ENCODE measurements around the gene SH3GL2.

SH3GL2 gene

GRCh38 chr9:17635115-17635890, 56.4 kb downstream of the SH3GL2 start:
- TF ChIP-seq CTCF (IDR thresholded peaks at IDR 0.05; ENCODE audit: low read depth, low read length, poor library complexity, severe bottlenecking) (no peak), EZH2phosphoT487 (IDR thresholded peaks at IDR 0.05; ENCODE audit: borderline replicate concordance, low read length) (no peak)
- no peaks in the 10 kb centered on the region for H3K36me3 ChIP-seq (ENCODE audit: control insufficient read depth, low read length)
- H3K4me3 ChIP-seq (ENCODE audit: low read length), result no peak overlapping the region
- no peaks in the 10 kb centered on the region for H3K4me1 ChIP-seq (ENCODE audit: control insufficient read depth, low read length)
- no peak overlapping the region for H3K27ac ChIP-seq (ENCODE audit: low read depth, low read length)
- H3K4me2 ChIP-seq (ENCODE audit: low read length), result no peak overlapping the region
- no peaks in the 10 kb centered on the region for H3K9me2 ChIP-seq (replicated peaks; ENCODE audit: control insufficient read depth, low read length)
- no peaks in the 10 kb centered on the region for H4K20me1 ChIP-seq (ENCODE audit: control insufficient read depth, insufficient read depth, low read depth, low read length)
- no peaks in the 10 kb centered on the region for H3K9me3 ChIP-seq (ENCODE audit: control insufficient read depth, insufficient read depth, low read length)
- no peaks in the 10 kb centered on the region for H3K27me3 ChIP-seq (ENCODE audit: control insufficient read depth, low read length)
- no peaks in the 10 kb centered on the region for H3F3A ChIP-seq (ENCODE audit: control insufficient read depth, insufficient read depth)
- H3K79me2 ChIP-seq (ENCODE audit: control insufficient read depth, low read length), result no peaks in the 10 kb centered on the region

- no peak overlapping the region for H3K4me2 ChIP-seq (ENCODE audit: low read length)
- no peak for TF ChIP-seq CTCF (IDR thresholded peaks at IDR 0.05; ENCODE audit: low read depth, low read length, poor library complexity, severe bottlenecking)
- TF ChIP-seq EZH2phosphoT487 (IDR thresholded peaks at IDR 0.05; ENCODE audit: borderline replicate concordance, low read length), result no peak
These were observed 57.5 kb downstream of the SH3GL2 start for GRCh38 chr9:17636349-17636748.

GRCh38 chr9:17636821-17637220, 58.0 kb downstream of the SH3GL2 start:
- Histone ChIP-seq H3K4me1 (ENCODE audit: control insufficient read depth, low read length) (no peaks in the 10 kb centered on the region), H3K4me2 (ENCODE audit: low read length) (no peak overlapping the region), H4K20me1 (ENCODE audit: control insufficient read depth, insufficient read depth, low read depth, low read length) (no peaks in the 10 kb centered on the region), H3K36me3 (ENCODE audit: control insufficient read depth, low read length) (no peaks in the 10 kb centered on the region), H3K9me2 (replicated peaks; ENCODE audit: control insufficient read depth, low read length) (no peaks in the 10 kb centered on the region), H3K27ac (ENCODE audit: low read depth, low read length) (no peak overlapping the region), H3K9me3 (ENCODE audit: control insufficient read depth, insufficient read depth, low read length) (no peaks in the 10 kb centered on the region), H3K27me3 (ENCODE audit: control insufficient read depth, low read length) (no peaks in the 10 kb centered on the region), H3F3A (ENCODE audit: control insufficient read depth, insufficient read depth) (no peaks in the 10 kb centered on the region), H3K4me3 (ENCODE audit: low read length) (no peak overlapping the region), H3K79me2 (ENCODE audit: control insufficient read depth, low read length) (no peaks in the 10 kb centered on the region)
- TF ChIP-seq EZH2phosphoT487 (IDR thresholded peaks at IDR 0.05; ENCODE audit: borderline replicate concordance, low read length) (no peak), CTCF (IDR thresholded peaks at IDR 0.05; ENCODE audit: low read depth, low read length, poor library complexity, severe bottlenecking) (no peak)

More at GRCh38 chr9:17636349-17636748, 57.5 kb downstream of the SH3GL2 start:
- Histone ChIP-seq H3K9me2 (replicated peaks; ENCODE audit: control insufficient read depth, low read length) (no peaks in the 10 kb centered on the region), H3K9me3 (ENCODE audit: control insufficient read depth, insufficient read depth, low read length) (no peaks in the 10 kb centered on the region), H4K20me1 (ENCODE audit: control insufficient read depth, insufficient read depth, low read depth, low read length) (no peaks in the 10 kb centered on the region), H3K79me2 (ENCODE audit: control insufficient read depth, low read length) (no peaks in the 10 kb centered on the region), H3K4me1 (ENCODE audit: control insufficient read depth, low read length) (no peaks in the 10 kb centered on the region), H3K36me3 (ENCODE audit: control insufficient read depth, low read length) (no peaks in the 10 kb centered on the region), H3K27me3 (ENCODE audit: control insufficient read depth, low read length) (no peaks in the 10 kb centered on the region), H3F3A (ENCODE audit: control insufficient read depth, insufficient read depth) (no peaks in the 10 kb centered on the region), H3K27ac (ENCODE audit: low read depth, low read length) (no peak overlapping the region), H3K4me3 (ENCODE audit: low read length) (no peak overlapping the region)
